Glutamatergic neuron (in vitro differentiated cells): ENCODE measurements around the gene ZFP36L2. TPM values are rescaled to one million over a fixed set of nuclear protein-coding genes. Genes with fewer than 3 reads are reported as not detected.

Source experiments
- DNase-seq: peaks from one replicate; pipeline ENCODE4 v3.0.0; 2022
- H3K27ac Mint-ChIP-seq: one replicate; pipeline ENCODE4 v1.8.0; 2020; ENCODE audit warnings: mild to moderate bottlenecking, mixed read lengths, inconsistent platforms; ENCODE audit not compliant: unreplicated experiment
- H3K27me3 Mint-ChIP-seq: one replicate; pipeline ENCODE4 v1.8.0; 2020; ENCODE audit warnings: mild to moderate bottlenecking, moderate library complexity, mixed read lengths, inconsistent platforms; ENCODE audit not compliant: unreplicated experiment
- H3K36me3 Mint-ChIP-seq: one replicate; pipeline ENCODE4 v1.8.0; 2020; ENCODE audit warnings: mild to moderate bottlenecking, mixed read lengths, inconsistent platforms; ENCODE audit not compliant: unreplicated experiment
- H3K4me1 Mint-ChIP-seq: one replicate; pipeline ENCODE4 v1.8.0; 2020; ENCODE audit warnings: mild to moderate bottlenecking, low read depth, mixed read lengths, inconsistent platforms; ENCODE audit not compliant: unreplicated experiment
- H3K4me3 Mint-ChIP-seq: one replicate; pipeline ENCODE4 v1.8.0; 2020; ENCODE audit warnings: mild to moderate bottlenecking, mixed read lengths, inconsistent platforms; ENCODE audit not compliant: unreplicated experiment
- H3K9me3 Mint-ChIP-seq: one replicate; pipeline ENCODE4 v1.8.0; 2020; ENCODE audit warnings: mild to moderate bottlenecking, moderate library complexity, mixed read lengths, inconsistent platforms; ENCODE audit not compliant: unreplicated experiment
- total RNA-seq: library from RNA; stranded (reverse); fragmentation: NEBNext Ultra II Directional; extraction: Animal tissue kit (Norgen Biotek cat#: 25700); gene quantifications from one replicate; pipeline ENCODE4 v1.2.1, GENCODE V29; 2021; ENCODE audit not compliant: unreplicated experiment
- TF ChIP-seq, protein P1 (sequence below): fragments of 200-600 bp; sonication (generic); IDR thresholded peaks from one replicate; pipeline ENCODE4 v1.5.0; 2021; ENCODE audit not compliant: partially characterized antibody, unreplicated experiment

Gene ZFP36L2
- total RNA-seq, 1 donor from 2014 or later, result 0.88 TPM

DNA sequence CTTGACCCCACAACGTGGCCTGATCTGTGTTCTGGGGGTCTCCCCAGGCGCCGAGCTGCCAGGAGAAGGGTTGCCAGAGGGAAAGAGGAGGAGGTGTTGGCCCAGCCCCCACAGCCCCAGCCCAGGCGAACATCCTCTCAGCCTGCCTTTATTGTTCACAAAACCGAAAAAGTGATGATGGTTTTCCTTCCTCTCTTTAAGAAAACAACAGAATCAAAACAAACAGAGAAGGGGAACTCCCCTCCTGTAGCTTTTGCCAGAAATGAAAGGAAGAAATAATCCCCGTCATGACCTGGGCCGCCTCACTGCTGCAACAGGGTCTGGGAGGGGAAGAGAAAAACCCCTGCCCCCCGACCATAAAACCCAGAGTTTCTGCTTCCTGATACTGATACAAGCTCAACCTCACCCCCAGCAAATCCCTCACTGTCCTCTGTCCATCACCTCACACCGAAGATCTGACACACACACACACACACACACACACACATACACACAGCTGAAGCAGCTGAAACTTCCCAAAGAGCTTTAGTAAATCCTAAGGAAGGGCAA, 52.0 kb downstream of the ZFP36L2 start:
- Mint-ChIP-seq H3K4me3 (no peak overlapping the region), H3K9me3 (peaks cover 10% of the 10 kb centered on the region), H3K36me3 (peaks cover 12% of the 10 kb centered on the region), H3K27ac (peak overlapping the region; percentile 23), H3K4me1 (no peaks in the 10 kb centered on the region), H3K27me3 (peaks cover 13% of the 10 kb centered on the region)
- no peak for DNase-seq
- TF ChIP-seq, protein P1, sequence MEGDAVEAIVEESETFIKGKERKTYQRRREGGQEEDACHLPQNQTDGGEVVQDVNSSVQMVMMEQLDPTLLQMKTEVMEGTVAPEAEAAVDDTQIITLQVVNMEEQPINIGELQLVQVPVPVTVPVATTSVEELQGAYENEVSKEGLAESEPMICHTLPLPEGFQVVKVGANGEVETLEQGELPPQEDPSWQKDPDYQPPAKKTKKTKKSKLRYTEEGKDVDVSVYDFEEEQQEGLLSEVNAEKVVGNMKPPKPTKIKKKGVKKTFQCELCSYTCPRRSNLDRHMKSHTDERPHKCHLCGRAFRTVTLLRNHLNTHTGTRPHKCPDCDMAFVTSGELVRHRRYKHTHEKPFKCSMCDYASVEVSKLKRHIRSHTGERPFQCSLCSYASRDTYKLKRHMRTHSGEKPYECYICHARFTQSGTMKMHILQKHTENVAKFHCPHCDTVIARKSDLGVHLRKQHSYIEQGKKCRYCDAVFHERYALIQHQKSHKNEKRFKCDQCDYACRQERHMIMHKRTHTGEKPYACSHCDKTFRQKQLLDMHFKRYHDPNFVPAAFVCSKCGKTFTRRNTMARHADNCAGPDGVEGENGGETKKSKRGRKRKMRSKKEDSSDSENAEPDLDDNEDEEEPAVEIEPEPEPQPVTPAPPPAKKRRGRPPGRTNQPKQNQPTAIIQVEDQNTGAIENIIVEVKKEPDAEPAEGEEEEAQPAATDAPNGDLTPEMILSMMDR, result no peak
